ENCODE data around the gene HAPSTR1. TPM values are rescaled to one million over a fixed set of nuclear protein-coding genes. Genes with fewer than 3 reads are reported as not detected.

The HAPSTR1 gene
- total and polyA plus RNA-seq, 2 of the 8 experiments (the other 6 are each of a cell fraction or from before 2014, with no cell fraction given) = 11.9 to 66.1 TPM

- H3K56ac ChIP-seq (replicated peaks; ENCODE audit: insufficient read length, low read depth, low read length) = no peak overlapping the region
- no peak overlapping the region for H3K4ac ChIP-seq (replicated peaks; ENCODE audit: insufficient read length, low read depth, low read length)
- WGBS, 2 experiments (ENCODE audit: extremely low coverage in 1 of 2, insufficient coverage in 1 of 2, insufficient read length in 1 of 2, insufficient replicate concordance in 2 of 2, low coverage in 1 of 2, low lambda C conversion rate in 2 of 2, missing lambda C conversion rate in 1 of 2) = 93 to 100% methylated on average over 1 to 5 of the region's 5 CpGs
- no peak for DNase-seq (ENCODE audit: low read depth in 1 of 2, low spot score in 2 of 2)
- H3K23ac ChIP-seq (ENCODE audit: insufficient read length) = no peak overlapping the region
- H2BK5ac ChIP-seq (ENCODE audit: low read depth, low read length) = no peak overlapping the region
- no peak for FAIRE-seq
- no peak overlapping the region for H4K5ac ChIP-seq (ENCODE audit: insufficient read length, low read depth, low read length)
- POLR2A ChIA-PET (ENCODE audit: partially characterized antibody) = interaction anchor here (0.7 to 8.4 kb wide), 3 partner anchors 16 to 39 kb away, joined by 3 to 72 read pairs (median 5); partner anchors contain the start of gene HAPSTR1
- H3K27me3 ChIP-seq (replicated peaks in 1 of 4; ENCODE audit: control insufficient read depth in 3 of 4, extremely low read depth in 1 of 4, insufficient read depth in 3 of 4, low read length in 3 of 4) = no peaks in the 10 kb centered on the region; a peak in 1 of 7 replicates
- no peak overlapping the region for H2BK120ac ChIP-seq (replicated peaks; ENCODE audit: low read depth, low read length)
- peaks cover 0 to 4% (median 0%) of the 10 kb centered on the region in 4 experiments; a peak in 1 of 7 replicates for H3K4me1 ChIP-seq (replicated peaks in 1 of 4; ENCODE audit: control insufficient read depth in 3 of 4, insufficient read depth in 4 of 4, low read length in 3 of 4)
- no peak overlapping the region for H4K8ac ChIP-seq (ENCODE audit: extremely low read depth, insufficient read depth, low read length)
- no peak overlapping the region for H3K4me2 ChIP-seq (ENCODE audit: insufficient read depth in 1 of 2, low read depth in 2 of 2, low read length in 2 of 2)
- H4K20me1 ChIP-seq (replicated peaks in 1 of 2; ENCODE audit: control insufficient read depth in 1 of 2, insufficient read depth in 2 of 2, low read length in 2 of 2) = no peaks in the 10 kb centered on the region
- TF ChIP-seq NRF1 (IDR thresholded peaks at IDR 0.05; ENCODE audit: low read depth, low read length) (no peak), EP300 (IDR thresholded peaks at IDR 0.05; ENCODE audit: borderline replicate concordance in 1 of 2, low read depth in 2 of 2, low read length in 2 of 2) (no peak), EGR1 (IDR thresholded peaks at IDR 0.05; ENCODE audit: borderline replicate concordance, low read depth, low read length) (no peak), USF2 (IDR thresholded peaks at IDR 0.05; ENCODE audit: low read length) (no peak), SUZ12 (IDR thresholded peaks at IDR 0.05; ENCODE audit: low read length) (no peak), TAF1 (IDR thresholded peaks at IDR 0.05; ENCODE audit: low read depth, low read length) (no peak), GTF2F1 (IDR thresholded peaks at IDR 0.05; ENCODE audit: borderline replicate concordance, low read depth, low read length) (no peak), POLR2AphosphoS5 (IDR thresholded peaks at IDR 0.05; ENCODE audit: low read depth, low read length) (no peak), KDM4A (IDR thresholded peaks at IDR 0.05; ENCODE audit: low read depth, low read length, severe bottlenecking) (no peak), BACH1 (IDR thresholded peaks at IDR 0.05; ENCODE audit: low read length) (no peak), POLR2A (IDR thresholded peaks at IDR 0.05; ENCODE audit: control extremely low read depth in 1 of 2, low read depth in 2 of 2, low read length in 2 of 2) (no peak)
- H2BK12ac ChIP-seq (ENCODE audit: low read depth, low read length) = no peak overlapping the region
- H4K91ac ChIP-seq (replicated peaks; ENCODE audit: insufficient read length, low read length) = no peak overlapping the region
- no peaks in the 10 kb centered on the region; the same call in 1 of the 2 replicates for H3K23me2 ChIP-seq (ENCODE audit: low read depth, low read length)
- CTCF ChIA-PET (ENCODE audit: partially characterized antibody) = interaction anchor here (1.2 to 1.5 kb wide), 2 partner anchors 25 to 59 kb away, joined by 3 to 4 read pairs; no protein-coding TSS in a partner anchor
- no peak overlapping the region for H2BK20ac ChIP-seq (ENCODE audit: low read length)
- no peaks in the 10 kb centered on the region for H3K79me1 ChIP-seq (ENCODE audit: low read depth, low read length)
- H3K9me3 ChIP-seq (ENCODE audit: insufficient read depth in 2 of 2, low read depth in 1 of 2, low read length in 1 of 2) = peaks cover 0 to 2% of the 10 kb centered on the region in 2 experiments; a peak in 1 of 4 replicates
- no peak overlapping the region for H2AFZ ChIP-seq (ENCODE audit: low read length)
- H3K14ac ChIP-seq (ENCODE audit: insufficient read length) = no peak overlapping the region
- H2BK15ac ChIP-seq (ENCODE audit: low read length) = no peak overlapping the region
- no peaks in the 10 kb centered on the region for H3K36me3 ChIP-seq (ENCODE audit: control insufficient read depth in 2 of 4, insufficient read depth in 4 of 4, low read length in 3 of 4)
- no peak overlapping the region for H2AK5ac ChIP-seq (ENCODE audit: low read depth, low read length)
- no peak overlapping the region for H3K27ac ChIP-seq (ENCODE audit: low read depth, low read length)
- no peaks in the 10 kb centered on the region for H3K79me2 ChIP-seq (ENCODE audit: control insufficient read depth in 1 of 2, insufficient read depth in 2 of 2, low read length in 2 of 2)
- no peak overlapping the region for H3K4me3 ChIP-seq (ENCODE audit: extremely low read depth in 1 of 4, insufficient read depth in 2 of 4, low read depth in 3 of 4, low read length in 4 of 4)
- no peak overlapping the region for H3K18ac ChIP-seq (ENCODE audit: extremely low read depth, low read length)
- no peak overlapping the region for H3K9ac ChIP-seq (replicated peaks in 1 of 4; ENCODE audit: extremely low read depth in 1 of 4, low read depth in 3 of 4, low read length in 3 of 4)
These were observed 16.0 kb upstream of the HAPSTR1 start for GRCh38 chr16:9075299-9076071.

Data from H1 (cell line).